ENCODE measurements around the gene BRSK2. TPM values are rescaled to one million over a fixed set of nuclear protein-coding genes. Genes with fewer than 3 reads are reported as not detected.

BRSK2 gene
- total RNA-seq, 1 donor from 2014 or later: 59.9 TPM

- H3K9me3 Mint-ChIP-seq: no peaks in the 10 kb centered on the region
- no peaks in the 10 kb centered on the region for H3K36me3 Mint-ChIP-seq (ENCODE audit: low read depth)
- TF ChIP-seq CTCF (conservative IDR thresholded peaks at IDR 0.05): no peak
- H3K27me3 Mint-ChIP-seq (ENCODE audit: low read depth): no peaks in the 10 kb centered on the region
- H3K4me3 Mint-ChIP-seq: no peak overlapping the region
- DNase-seq (ENCODE audit: low read depth, low spot score): no peak
- H3K27ac Mint-ChIP-seq (ENCODE audit: unreplicated experiment): no peak overlapping the region
- no peaks in the 10 kb centered on the region for H3K4me1 Mint-ChIP-seq
These were observed 59.1 kb downstream of the BRSK2 start for GRCh38 chr11:1448882-1449281.

DNA sequence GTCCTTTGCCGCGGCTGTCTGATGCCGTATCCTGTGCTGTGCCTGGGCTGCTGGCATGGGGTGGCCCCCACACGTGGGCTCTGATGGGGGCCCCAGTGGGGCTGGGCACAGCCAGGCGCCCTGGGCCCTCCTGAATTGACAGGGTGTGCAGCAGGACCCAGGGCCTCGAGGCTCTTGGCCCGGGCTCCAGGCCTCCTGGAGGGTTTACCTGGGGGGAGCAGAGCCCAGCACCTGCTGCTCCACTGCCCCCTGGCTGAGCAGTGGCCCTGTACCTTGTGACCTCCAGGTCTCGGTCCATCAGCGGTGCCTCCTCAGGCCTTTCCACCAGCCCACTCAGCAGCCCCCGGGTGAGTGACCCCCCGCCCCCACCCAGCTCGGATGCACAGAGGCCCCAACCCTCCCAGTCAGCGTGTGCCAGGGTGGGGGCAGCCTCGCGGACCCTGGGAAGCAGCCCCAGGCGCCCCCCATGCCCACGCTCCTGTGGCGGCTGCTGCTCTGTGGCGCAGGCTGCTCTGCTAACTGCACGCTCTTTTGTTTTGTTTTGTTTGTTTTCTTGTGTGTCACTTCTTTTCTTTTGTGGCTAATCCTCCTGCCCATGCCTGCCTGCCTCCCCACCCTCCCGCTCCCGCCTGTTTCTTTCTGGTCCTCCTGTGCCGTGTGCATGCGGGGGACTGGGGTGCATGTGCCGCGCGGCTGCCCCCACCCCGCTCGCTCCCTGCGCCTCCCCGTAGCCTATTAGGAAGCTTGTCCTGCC, 59.9 kb downstream of the BRSK2 start:
- Mint-ChIP-seq H3K9me3 (no peaks in the 10 kb centered on the region), H3K27me3 (ENCODE audit: low read depth) (no peaks in the 10 kb centered on the region), H3K4me3 (no peak overlapping the region), H3K36me3 (ENCODE audit: low read depth) (no peaks in the 10 kb centered on the region), H3K4me1 (no peaks in the 10 kb centered on the region), H3K27ac (ENCODE audit: unreplicated experiment) (no peak overlapping the region)
- no peak for TF ChIP-seq CTCF (conservative IDR thresholded peaks at IDR 0.05)
- no peak for DNase-seq (ENCODE audit: low read depth, low spot score)

- DNase-seq (ENCODE audit: low read depth, low spot score): no peak
- TF ChIP-seq CTCF (conservative IDR thresholded peaks at IDR 0.05): no peak
- H3K27me3 Mint-ChIP-seq (ENCODE audit: low read depth): no peaks in the 10 kb centered on the region
- H3K27ac Mint-ChIP-seq (ENCODE audit: unreplicated experiment): no peak overlapping the region
- H3K9me3 Mint-ChIP-seq: no peaks in the 10 kb centered on the region
- H3K4me3 Mint-ChIP-seq: no peak overlapping the region
- no peaks in the 10 kb centered on the region for H3K4me1 Mint-ChIP-seq
- H3K36me3 Mint-ChIP-seq (ENCODE audit: low read depth): no peaks in the 10 kb centered on the region
These were observed 60.7 kb downstream of the BRSK2 start for GRCh38 chr11:1450344-1450875.

- DNase-seq (ENCODE audit: low read depth, low spot score): no peak
- no peaks in the 10 kb centered on the region for H3K27me3 Mint-ChIP-seq (ENCODE audit: low read depth)
- TF ChIP-seq CTCF (conservative IDR thresholded peaks at IDR 0.05): no peak
- no peaks in the 10 kb centered on the region for H3K4me1 Mint-ChIP-seq
- H3K9me3 Mint-ChIP-seq: no peaks in the 10 kb centered on the region
- H3K36me3 Mint-ChIP-seq (ENCODE audit: low read depth): no peaks in the 10 kb centered on the region
- no peak overlapping the region for H3K4me3 Mint-ChIP-seq
- no peak overlapping the region for H3K27ac Mint-ChIP-seq (ENCODE audit: unreplicated experiment)
These were observed 61.4 kb downstream of the BRSK2 start for GRCh38 chr11:1450949-1451710.

- no peak overlapping the region for H3K4me3 Mint-ChIP-seq
- H3K9me3 Mint-ChIP-seq: no peaks in the 10 kb centered on the region
- no peak overlapping the region for H3K27ac Mint-ChIP-seq (ENCODE audit: unreplicated experiment)
- no peak for TF ChIP-seq CTCF (conservative IDR thresholded peaks at IDR 0.05)
- H3K4me1 Mint-ChIP-seq: no peaks in the 10 kb centered on the region
- H3K36me3 Mint-ChIP-seq (ENCODE audit: low read depth): no peaks in the 10 kb centered on the region
- DNase-seq (ENCODE audit: low read depth, low spot score): no peak
- H3K27me3 Mint-ChIP-seq (ENCODE audit: low read depth): no peaks in the 10 kb centered on the region
These were observed 62.2 kb downstream of the BRSK2 start for GRCh38 chr11:1451781-1452470.
